T47D (cell line): ENCODE results near the gene EXOC2.
"Not testable (repeated sequence)": the region's sequence is repeated elsewhere in the genome, so short reads cannot be mapped to it uniquely, and the experiment has no call there.

Experiments
- DNase-seq, 2 experiments: peaks; one replicate each; pipeline versions ENCODE4 v3.0.0 to v3.0.0-alpha.2; 2011 to 2012; ENCODE audit warnings: low read depth in 1 of 2, low spot score in 1 of 2
- JUND ChIP-seq: IDR thresholded peaks from 2 replicates; pipeline ENCODE4 v1.6.1; 2012; ENCODE audit warnings: low read depth
- in situ Hi-C: cut with HindIII; loops from 2 replicates; pipeline ENCODE4 v1.10.0; 2016; ENCODE audit warnings: low sequenced_read_pairs, low pct_unique_long_range_greater_than_20kb

Gene EXOC2

DNA sequence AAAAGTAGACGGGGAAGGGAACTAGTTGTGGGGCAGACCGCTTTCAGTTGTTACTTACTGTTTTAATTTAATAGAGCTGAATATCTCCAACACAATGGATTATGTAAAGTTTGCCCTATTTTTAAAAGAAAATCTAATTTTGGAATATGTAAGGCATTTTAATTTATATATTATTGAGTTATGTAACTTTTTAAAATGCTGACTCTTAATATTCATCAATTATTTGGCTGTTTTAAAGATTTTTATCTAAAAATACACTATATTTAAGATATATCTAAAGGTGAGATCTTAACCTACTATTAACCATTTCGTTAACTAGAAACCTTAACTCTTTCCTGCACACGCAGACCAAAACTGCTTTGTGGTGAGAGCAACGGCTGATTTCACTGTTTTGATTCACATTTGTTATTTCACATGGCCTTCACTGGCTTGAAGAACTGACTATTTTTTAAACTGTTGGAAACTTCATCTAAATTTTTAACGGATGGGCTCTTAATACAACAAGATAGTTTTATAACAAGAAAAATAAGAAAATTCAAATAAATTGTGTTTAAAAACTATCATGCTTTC lies 123.9 kb downstream of the EXOC2 start:
- in situ Hi-C loops = no loop called here
- TF ChIP-seq JUND = no peak
- DNase-seq = no peak

DNA sequence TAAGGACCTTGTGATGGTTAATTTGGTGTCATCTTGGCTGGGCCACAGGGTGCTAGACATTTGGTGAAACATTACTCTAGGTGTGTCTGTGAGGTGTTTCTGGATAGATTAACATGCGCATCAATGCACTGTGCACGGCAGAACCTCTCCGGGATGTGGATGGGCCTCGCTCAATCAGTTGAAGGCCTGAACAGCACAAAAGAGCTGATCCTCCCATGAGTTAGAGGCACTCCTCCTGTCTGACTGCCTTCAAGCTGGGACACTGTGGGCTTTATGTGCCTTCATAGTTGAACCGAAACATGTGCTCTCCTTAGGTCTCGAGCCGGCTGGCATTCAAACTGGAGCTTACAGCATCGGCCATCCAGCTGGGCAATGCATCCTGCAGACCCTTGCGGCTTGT lies 124.9 kb downstream of the EXOC2 start:
- in situ Hi-C loops = no loop called here
- no peak for TF ChIP-seq JUND
- no peak for DNase-seq

DNA sequence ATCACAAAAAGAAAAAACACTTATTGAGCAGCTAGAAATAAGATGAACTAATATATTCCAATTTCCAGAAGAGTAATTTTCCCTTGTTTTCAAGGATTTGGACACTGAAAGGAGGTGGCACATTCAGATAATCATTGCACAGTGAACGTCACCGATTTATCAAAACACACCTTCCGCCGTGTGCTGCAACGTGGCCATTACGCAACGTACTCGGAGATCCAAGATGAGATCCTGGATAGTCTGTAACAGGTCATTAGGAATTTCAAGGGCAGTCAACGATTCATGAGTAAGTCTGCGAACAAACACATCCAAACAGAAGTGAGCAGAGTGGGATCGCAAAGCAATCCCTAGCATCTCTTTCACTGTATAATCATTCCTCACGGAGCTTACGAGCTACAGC lies 129.1 kb downstream of the EXOC2 start:
- TF ChIP-seq JUND = no peak
- in situ Hi-C loops = no loop called here
- no peak for DNase-seq

DNA sequence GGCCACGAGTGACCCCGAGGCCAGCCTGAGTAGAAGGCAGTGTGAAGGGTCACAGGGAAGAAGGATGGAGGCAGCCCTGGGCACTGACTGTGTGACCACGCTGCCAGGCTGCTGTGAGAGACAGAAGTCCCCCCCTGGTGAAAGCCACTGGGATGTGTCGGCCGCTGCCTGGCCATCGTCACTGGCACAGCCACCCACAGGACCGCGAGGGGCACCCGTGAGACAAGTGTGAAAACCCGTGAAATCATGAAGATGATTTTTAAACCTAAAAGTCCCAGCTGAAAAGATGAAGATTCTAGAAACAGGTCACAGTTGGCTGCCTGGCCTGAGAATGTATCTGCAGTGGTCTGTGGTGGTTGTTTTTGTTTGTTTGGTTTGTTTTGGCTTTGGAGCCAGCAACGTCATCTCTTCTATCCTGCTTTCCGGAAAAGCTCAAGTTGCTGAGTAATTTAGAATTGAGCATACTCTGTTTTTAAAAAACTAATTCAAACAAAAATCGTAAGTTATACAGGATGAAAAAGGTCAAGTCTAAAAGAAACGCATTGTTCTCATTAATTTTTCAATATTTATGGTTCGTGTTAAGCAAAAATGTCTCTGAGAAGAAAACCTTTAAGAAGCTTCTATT lies 130.8 kb downstream of the EXOC2 start:
- in situ Hi-C loops = no loop called here
- no peak for DNase-seq
- no peak for TF ChIP-seq JUND

DNA sequence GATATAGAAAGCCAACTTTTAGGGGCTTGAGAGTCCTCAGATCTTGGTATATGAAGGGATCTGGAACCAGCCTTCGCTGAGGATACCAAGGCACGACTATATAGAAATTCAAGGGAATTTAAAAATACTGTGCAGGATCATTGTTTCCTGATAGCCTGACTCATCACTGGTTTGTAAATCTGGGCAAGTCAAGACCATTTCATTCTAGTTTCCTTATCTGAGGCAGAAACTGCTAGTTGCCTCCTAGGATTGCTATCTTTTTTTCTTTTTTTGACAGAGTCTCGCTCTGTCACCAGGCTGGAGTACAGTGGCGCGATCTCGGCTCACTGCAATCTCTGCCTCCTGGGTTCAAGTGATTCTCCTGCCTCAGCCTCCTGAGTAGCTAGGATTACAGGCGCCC lies 131.6 kb downstream of the EXOC2 start:
- in situ Hi-C loops, DNase-seq: not testable (repeated sequence)

DNA sequence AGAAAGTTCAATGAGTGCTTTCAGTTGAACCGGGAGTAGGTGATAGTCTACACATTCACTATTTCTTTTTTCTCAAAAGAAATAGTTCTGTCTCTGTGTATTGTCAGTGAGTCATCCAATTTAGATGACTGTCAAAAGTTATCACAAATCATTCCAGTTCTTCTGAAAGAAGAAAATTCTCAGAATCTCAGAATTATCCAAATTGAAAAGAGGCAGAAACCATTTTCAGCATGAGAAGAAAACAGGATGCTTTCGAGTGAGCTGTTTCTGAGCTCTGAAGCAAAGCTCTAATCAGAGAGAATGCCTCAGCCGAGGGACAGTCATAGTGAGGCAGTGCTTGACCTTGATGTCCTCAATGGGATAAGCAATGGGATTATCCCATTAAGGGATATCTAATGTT lies 134.0 kb downstream of the EXOC2 start:
- DNase-seq = no peak
- in situ Hi-C loops = no loop called here

DNA sequence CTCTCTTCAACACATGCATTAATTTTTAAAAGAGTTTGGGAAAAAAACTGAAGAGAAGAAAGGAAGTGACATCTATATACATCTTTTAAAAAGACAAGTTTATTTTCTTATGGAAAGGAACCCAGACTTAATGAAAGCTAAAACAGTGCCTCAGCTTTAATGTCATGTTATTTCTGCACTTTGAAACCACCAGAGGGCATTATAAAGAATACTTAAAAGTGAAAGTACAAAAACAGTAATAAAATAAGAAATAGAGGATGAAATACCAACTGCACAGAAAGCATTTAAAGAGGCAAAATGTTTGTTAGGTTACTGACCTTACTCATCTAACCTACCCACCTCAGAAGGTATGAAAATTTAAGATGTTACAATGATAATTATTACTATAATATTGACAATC lies 134.8 kb downstream of the EXOC2 start:
- DNase-seq = peak in 1 of 2 experiments; percentile 5
- in situ Hi-C loops = no loop called here

More for the DNA sequence above, 134.0 kb downstream of the EXOC2 start:
- TF ChIP-seq JUND = no peak

DNA sequence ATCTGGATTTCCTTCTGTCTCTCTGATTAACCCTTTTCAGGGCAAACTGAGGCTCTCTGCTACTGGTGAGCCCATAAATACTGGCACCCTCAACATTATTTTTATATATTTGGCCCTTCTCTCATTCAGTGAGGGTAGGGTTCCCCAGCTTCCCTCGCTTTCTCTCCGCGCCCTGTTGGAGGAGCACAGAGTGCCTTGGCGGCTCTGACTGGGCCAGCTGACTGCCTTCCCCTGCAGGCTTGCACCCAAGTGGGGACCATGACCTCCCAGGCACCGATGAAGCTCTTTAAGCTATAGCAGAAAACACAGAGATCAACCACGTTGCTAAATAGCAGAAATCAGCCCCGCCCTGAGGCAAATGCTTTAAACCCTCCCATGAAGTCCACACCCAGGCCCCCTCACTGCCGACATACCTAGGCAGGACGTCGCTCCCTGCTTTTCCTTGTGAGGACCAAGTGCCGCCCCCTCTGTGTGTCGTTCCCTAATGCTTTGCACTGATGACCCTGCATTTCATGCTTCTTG lies 141.0 kb downstream of the EXOC2 start:
- no peak for TF ChIP-seq JUND
- no peak for DNase-seq
- in situ Hi-C loops = no loop called here

More for the DNA sequence above, 134.8 kb downstream of the EXOC2 start:
- TF ChIP-seq JUND = no peak

DNA sequence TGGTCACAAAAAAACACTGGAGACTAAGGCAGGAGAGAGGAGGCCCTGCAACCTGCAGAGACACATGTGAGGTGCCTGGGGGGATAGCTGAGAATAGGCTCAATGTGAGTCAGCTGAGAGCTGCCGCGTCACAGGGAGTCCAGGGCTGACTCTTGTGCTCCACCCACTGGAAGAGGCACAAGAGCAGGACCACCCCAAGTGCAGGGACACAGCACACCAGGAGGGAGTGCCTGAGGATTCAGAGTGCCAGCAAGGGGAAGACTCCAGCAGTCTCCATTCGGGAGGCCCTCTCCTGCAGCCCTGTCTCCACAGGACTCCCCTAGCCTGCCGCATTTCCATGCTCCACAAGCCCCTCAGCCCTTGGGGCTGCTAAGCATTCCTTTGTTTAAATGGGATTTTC lies 141.5 kb downstream of the EXOC2 start:
- DNase-seq = peak in 1 of 2 experiments; percentile 13
- in situ Hi-C loops = no loop called here
- TF ChIP-seq JUND = no peak

DNA sequence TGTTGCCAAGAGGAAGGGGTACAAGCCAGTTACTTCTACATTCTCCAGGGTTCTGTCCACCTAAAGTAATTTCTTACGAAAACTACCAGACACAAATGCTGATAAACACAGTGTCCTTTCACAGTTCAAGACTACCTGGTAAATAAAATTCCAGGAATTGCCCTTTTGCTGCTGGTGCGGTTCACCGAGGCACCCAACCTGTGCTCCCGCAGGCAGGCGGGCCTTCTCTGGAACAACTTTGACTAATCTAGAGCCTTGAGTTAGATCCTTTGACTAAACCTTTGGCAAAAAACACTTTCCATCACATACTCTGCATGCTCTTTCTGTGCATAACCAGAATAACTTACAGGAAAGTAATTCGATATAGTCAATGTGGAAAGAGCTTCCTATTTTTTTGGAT lies 143.0 kb downstream of the EXOC2 start:
- no peak for TF ChIP-seq JUND
- in situ Hi-C loops = no loop called here
- no peak for DNase-seq

DNA sequence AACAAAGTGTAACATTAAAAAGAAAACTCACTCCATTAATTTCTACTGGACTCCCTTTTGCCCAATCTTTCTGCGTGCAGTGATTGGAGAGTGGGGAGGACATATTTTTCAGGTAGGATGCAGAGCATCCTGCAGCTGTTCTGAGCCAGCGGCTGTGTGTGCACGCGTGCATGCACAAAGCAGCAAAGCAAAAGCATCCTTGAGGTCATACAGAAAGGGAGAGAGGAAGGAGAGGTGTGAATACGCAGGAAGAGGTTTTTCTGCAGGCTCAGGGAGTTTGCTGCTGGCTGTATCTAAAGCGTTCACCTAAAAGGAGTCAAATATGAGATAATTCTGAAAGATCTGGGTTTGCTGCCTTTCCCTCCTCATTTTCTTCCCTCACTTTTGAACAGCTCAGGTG lies 144.4 kb downstream of the EXOC2 start:
- in situ Hi-C loops = no loop called here
- no peak for DNase-seq
- no peak for TF ChIP-seq JUND

DNA sequence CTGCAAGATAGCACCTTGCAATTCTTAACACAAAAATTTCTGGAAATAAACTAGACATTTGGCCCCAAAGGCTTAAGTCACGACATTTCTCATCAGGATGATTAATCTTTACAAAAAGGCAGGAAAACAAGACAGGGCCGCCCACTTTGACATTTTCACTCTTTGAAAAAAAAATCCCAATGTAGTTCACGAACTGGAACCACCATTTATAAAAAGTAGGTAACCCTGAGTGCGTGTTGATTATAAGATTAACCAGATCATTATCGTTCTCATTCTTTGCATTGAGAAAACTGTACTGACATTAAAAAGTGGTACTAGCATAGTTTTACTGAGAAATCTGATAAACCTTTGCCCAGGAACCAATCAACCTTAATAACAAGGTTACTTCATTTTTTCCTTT lies 144.8 kb downstream of the EXOC2 start:
- DNase-seq = no peak
- TF ChIP-seq JUND = no peak
- in situ Hi-C loops = no loop called here

DNA sequence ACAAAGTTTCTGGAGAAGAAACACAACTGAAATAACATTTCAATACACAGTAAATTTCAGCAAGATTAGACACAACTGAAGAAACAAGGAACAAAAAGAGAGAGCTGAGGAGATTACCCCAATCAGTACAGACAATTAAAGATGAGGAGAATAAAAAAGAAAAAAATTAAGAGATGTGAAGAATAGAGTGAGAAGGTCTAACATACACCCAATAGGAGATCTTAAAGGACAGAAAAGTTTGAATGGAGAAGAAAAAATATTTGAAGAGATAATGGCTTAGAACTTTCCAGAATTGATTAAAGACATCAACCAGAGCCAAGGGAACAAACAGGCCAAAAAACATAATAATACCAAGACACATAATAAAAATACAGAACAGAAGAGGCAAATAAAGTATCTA lies 152.4 kb downstream of the EXOC2 start:
- in situ Hi-C loops = no loop called here
- DNase-seq = no peak
- TF ChIP-seq JUND = no peak

DNA sequence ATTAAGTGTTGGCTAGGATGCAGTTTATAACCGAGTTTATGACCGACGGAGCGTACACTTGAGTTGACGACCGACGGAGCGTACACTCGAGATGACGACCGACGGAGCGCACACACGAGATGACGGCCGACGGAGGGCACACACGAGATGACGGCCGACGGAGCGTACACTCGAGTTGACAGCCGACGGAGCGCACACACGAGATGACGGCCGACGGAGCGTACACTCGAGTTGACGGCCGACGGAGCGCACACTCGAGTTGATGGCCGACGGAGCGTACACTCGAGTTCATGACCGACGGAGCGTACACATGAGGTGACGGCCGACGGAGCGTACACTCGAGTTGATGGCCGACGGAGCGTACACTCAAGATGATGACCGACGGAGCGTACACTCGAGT lies 155.8 kb downstream of the EXOC2 start:
- DNase-seq = no peak
- no peak for TF ChIP-seq JUND

More for the DNA sequence above, 155.8 kb downstream of the EXOC2 start:
- in situ Hi-C loops = no loop called here
